Mesendoderm (in vitro differentiated cells): Measurements from ENCODE around the gene FAM162B. TPM values are rescaled to one million over a fixed set of nuclear protein-coding genes. Genes with fewer than 3 reads are reported as not detected.

Source experiments
- DNase-seq: peaks from one replicate; pipeline ENCODE4 v3.0.0; 2013
- H2AK5ac ChIP-seq: 2 replicates; pipeline ENCODE4 v1.6.1; 2013; ENCODE audit warnings: low read length, inconsistent platforms
- H2BK120ac ChIP-seq: 2 replicates; pipeline ENCODE4 v1.6.1; 2013; ENCODE audit warnings: low read depth, mild to moderate bottlenecking, low read length, moderate library complexity, mixed read lengths
- H2BK15ac ChIP-seq: replicated peaks from 2 replicates; pipeline ENCODE4 v1.6.1; 2013; ENCODE audit warnings: low read depth, mild to moderate bottlenecking, moderate library complexity
- H2BK5ac ChIP-seq: 2 replicates; pipeline ENCODE4 v1.6.1; 2013; ENCODE audit warnings: low read length, inconsistent platforms
- H3K18ac ChIP-seq: 2 replicates; pipeline ENCODE4 v1.6.1; 2013; ENCODE audit warnings: mild to moderate bottlenecking, low read length, mixed read lengths
- H3K23ac ChIP-seq: one replicate; pipeline ENCODE4 v1.6.1; 2013; ENCODE audit warnings: low read length
- H3K27ac ChIP-seq: 2 replicates; pipeline ENCODE4 v1.5.1; 2013; ENCODE audit warnings: low read depth, mild to moderate bottlenecking, inconsistent platforms, low read length, moderate library complexity
- H3K27me3 ChIP-seq: 2 replicates; pipeline ENCODE4 v1.6.1; 2013; ENCODE audit warnings: low read length, control low read depth, mild to moderate bottlenecking, inconsistent platforms; ENCODE audit not compliant: insufficient read depth, poor library complexity
- H3K36me3 ChIP-seq: 2 replicates; pipeline ENCODE4 v1.6.1; 2013; ENCODE audit warnings: low read length, inconsistent platforms; ENCODE audit not compliant: control insufficient read depth, insufficient read depth
- H3K4ac ChIP-seq: one replicate; pipeline ENCODE4 v1.6.1; 2013; ENCODE audit warnings: low read depth, mild to moderate bottlenecking, low read length, moderate library complexity
- H3K4me1 ChIP-seq: 2 replicates; pipeline ENCODE4 v1.6.1; 2013; ENCODE audit warnings: low read depth, low read length, inconsistent platforms; ENCODE audit not compliant: control insufficient read depth
- H3K4me2 ChIP-seq: 2 replicates; pipeline ENCODE4 v1.6.1; 2013; ENCODE audit warnings: low read length
- H3K4me3 ChIP-seq: 2 replicates; pipeline ENCODE4 v1.5.1; 2013; ENCODE audit warnings: mild to moderate bottlenecking, low read length
- H3K56ac ChIP-seq: one replicate; pipeline ENCODE4 v1.6.1; 2013; ENCODE audit warnings: low read length
- H3K79me1 ChIP-seq: 2 replicates; pipeline ENCODE4 v1.6.1; 2013; ENCODE audit warnings: low read length, inconsistent platforms
- H3K79me2 ChIP-seq: 2 replicates; pipeline ENCODE4 v1.6.1; 2013; ENCODE audit warnings: mild to moderate bottlenecking, low read length; ENCODE audit not compliant: control insufficient read depth, insufficient read depth
- H3K9ac ChIP-seq: 2 replicates; pipeline ENCODE4 v1.6.1; 2013; ENCODE audit warnings: low read length, inconsistent platforms
- H4K5ac ChIP-seq: one replicate; pipeline ENCODE4 v1.6.1; 2013; ENCODE audit warnings: low read length
- H4K8ac ChIP-seq: one replicate; pipeline ENCODE4 v1.6.1; 2013; ENCODE audit warnings: low read depth, mild to moderate bottlenecking, control low read depth, low read length, moderate library complexity
- WGBS: extraction: QIAGEN DNeasy Blood & Tissue Kit; methylation state at CpG from one replicate; pipeline ENCODE4 v1.1.7; 2013; ENCODE audit warnings: low lambda C conversion rate, missing lambda C conversion rate; ENCODE audit not compliant: insufficient coverage; ENCODE audit errors: extremely low coverage; 5-methylcytosine and 5-hydroxymethylcytosine counted together
- polyA plus RNA-seq, 2 experiments: library from polyadenylated mRNA; stranded (reverse); fragments of 200-250 nt; gene quantifications; one replicate each; pipeline ENCODE4 v1.2.3, GENCODE V29; 2013

The FAM162B gene
- polyA plus RNA-seq (2013, experiment 1 of 2) = 0.29 TPM
- polyA plus RNA-seq (2013, experiment 2 of 2) = 0.46 TPM

DNA sequence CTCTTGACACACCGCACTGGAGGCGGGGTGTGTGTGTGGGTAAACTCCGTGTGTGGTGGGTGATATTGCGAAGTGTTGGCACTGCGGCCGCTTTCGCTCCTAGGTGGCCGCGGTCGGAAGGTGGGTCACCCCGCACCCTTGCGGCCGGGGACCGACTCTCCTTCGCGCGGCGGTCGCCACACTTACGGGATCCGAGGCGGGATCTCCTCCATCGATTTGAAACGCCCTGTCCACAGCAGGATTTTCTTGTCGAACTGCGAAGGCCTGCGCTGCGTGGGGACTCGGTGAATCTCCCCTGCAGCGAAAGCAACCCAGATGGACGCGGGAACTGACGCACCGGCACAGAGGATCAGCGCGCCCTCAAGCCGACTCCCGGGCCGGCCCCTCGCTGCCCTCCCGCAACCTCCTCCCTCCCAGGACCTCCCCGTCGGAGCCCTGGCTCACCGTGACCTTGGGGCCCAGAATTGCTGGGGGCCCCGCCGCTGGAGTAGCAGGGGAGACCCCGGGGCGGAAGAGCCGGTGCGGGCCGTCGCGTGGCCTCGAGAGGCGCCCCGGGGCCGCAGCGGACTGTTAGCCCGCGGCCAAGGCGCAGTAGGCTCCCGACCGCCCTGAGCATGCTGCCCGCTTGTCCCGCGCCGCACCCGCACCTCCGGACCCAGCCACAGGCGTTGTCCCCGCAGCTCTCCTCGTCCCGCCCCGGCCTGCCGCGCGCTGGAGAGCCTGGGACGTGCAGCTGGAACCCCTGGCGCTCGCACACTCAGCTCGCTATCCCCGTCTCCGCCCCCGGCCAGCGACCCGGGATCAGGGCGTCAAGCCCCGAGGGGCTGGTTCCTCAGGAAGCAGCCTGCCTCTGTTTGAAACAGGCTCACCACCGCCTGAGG is at the start of gene FAM162B:
Gene FAM162B, minus strand, starts transcription at position 759 of the 881 bp plus-strand sequence. Its CDS starts 143 bp downstream, at position 616.
- DNase-seq = peak; percentile 68
- no peaks in the 10 kb centered on the region for H3K79me1 ChIP-seq
- H4K8ac ChIP-seq = no peak within 1 kb of the TSS
- H3K23ac ChIP-seq = peak within 1 kb of the TSS; percentile 30
- H3K56ac ChIP-seq = peak within 1 kb of the TSS; percentile 82
- H3K9ac ChIP-seq = peak within 1 kb of the TSS; percentile 56
- WGBS = no CpG with 5 or more reads among the region's 89 CpGs
- no peak within 1 kb of the TSS for H2BK15ac ChIP-seq
- no peaks in the 10 kb centered on the region for H3K4me1 ChIP-seq
- H3K27me3 ChIP-seq = peaks cover 2% of the 10 kb centered on the region
- H2AK5ac ChIP-seq = no peak within 1 kb of the TSS
- no peak within 1 kb of the TSS for H3K18ac ChIP-seq
- H2BK120ac ChIP-seq = no peak within 1 kb of the TSS
- no peak within 1 kb of the TSS for H3K4ac ChIP-seq
- H3K4me3 ChIP-seq = peak within 1 kb of the TSS; percentile 45
- H3K4me2 ChIP-seq = peak within 1 kb of the TSS; percentile 93
- no peaks in the 10 kb centered on the region for H3K36me3 ChIP-seq
- no peak within 1 kb of the TSS for H2BK5ac ChIP-seq
- no peak within 1 kb of the TSS for H4K5ac ChIP-seq
- no peak within 1 kb of the TSS for H3K27ac ChIP-seq
- no peaks in the 10 kb centered on the region for H3K79me2 ChIP-seq

DNA sequence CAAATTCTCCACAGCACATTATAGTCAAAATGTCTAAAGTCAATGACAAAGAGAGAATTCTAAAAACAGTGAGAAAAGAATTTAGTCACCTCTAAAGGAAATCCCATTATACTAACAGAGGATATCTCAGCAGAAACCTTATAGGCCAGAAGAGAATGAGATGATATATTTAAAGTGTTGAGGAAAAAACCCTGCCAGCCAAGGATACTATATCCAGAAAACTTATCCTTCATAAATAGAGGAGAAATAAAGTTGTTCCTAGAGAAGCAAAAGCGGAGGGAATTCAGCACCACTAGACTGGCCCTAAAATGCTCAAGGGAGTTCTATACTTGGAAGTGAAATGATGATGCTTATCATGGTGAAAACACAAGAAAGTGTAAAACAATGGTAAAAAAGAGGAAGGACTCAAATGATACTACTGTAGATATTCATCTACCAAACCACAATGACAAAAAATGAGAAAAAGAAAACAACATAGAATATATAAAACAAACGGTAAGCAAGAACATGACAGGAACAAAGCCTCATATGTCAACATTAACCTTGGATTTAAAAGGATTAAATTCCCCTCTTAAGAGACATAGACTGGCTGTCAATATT is 46.6 kb upstream of the FAM162B start:
- no peak overlapping the region for H3K27ac ChIP-seq
- H3K4me3 ChIP-seq = no peak overlapping the region
- H3K79me1 ChIP-seq = no peaks in the 10 kb centered on the region
- H3K23ac ChIP-seq = no peak overlapping the region
- H2BK120ac ChIP-seq = no peak overlapping the region
- no peak overlapping the region for H3K4me2 ChIP-seq
- H3K4me1 ChIP-seq = no peaks in the 10 kb centered on the region
- no peak overlapping the region for H2BK15ac ChIP-seq
- H3K18ac ChIP-seq = no peak overlapping the region
- H4K5ac ChIP-seq = no peak overlapping the region
- no peak overlapping the region for H3K9ac ChIP-seq
- no peaks in the 10 kb centered on the region for H3K79me2 ChIP-seq
- H3K27me3 ChIP-seq = no peaks in the 10 kb centered on the region
- no peak overlapping the region for H3K56ac ChIP-seq
- DNase-seq = no peak
- no peak overlapping the region for H4K8ac ChIP-seq
- H2BK5ac ChIP-seq = no peak overlapping the region
- H3K4ac ChIP-seq = no peak overlapping the region
- H2AK5ac ChIP-seq = no peak overlapping the region
- no CpG with 5 or more reads among the region's 2 CpGs for WGBS
- no peaks in the 10 kb centered on the region for H3K36me3 ChIP-seq

- no peaks in the 10 kb centered on the region for H3K27me3 ChIP-seq
- no peak overlapping the region for H2BK120ac ChIP-seq
- H3K9ac ChIP-seq = no peak overlapping the region
- no peak overlapping the region for H4K5ac ChIP-seq
- no peak overlapping the region for H4K8ac ChIP-seq
- no peak overlapping the region for H2BK15ac ChIP-seq
- H3K79me2 ChIP-seq = no peaks in the 10 kb centered on the region
- H3K56ac ChIP-seq = no peak overlapping the region
- DNase-seq = no peak
- H3K36me3 ChIP-seq = no peaks in the 10 kb centered on the region
- no peak overlapping the region for H3K18ac ChIP-seq
- H3K79me1 ChIP-seq = no peaks in the 10 kb centered on the region
- H3K27ac ChIP-seq = no peak overlapping the region
- no peak overlapping the region for H3K4me3 ChIP-seq
- H3K23ac ChIP-seq = no peak overlapping the region
- no peak overlapping the region for H3K4ac ChIP-seq
- H3K4me2 ChIP-seq = no peak overlapping the region
- no peaks in the 10 kb centered on the region for H3K4me1 ChIP-seq
- no peak overlapping the region for H2BK5ac ChIP-seq
- H2AK5ac ChIP-seq = no peak overlapping the region
Observed at GRCh38 chr6:116801971-116802370, 36.5 kb upstream of the FAM162B start.

GRCh38 chr6:116799945-116800344 is 34.4 kb upstream of the FAM162B start:
- Histone ChIP-seq H3K4me3 (no peak overlapping the region), H3K4me2 (no peak overlapping the region), H3K79me2 (no peaks in the 10 kb centered on the region), H2AK5ac (no peak overlapping the region), H4K8ac (no peak overlapping the region), H3K56ac (no peak overlapping the region), H3K27ac (no peak overlapping the region), H3K4me1 (no peaks in the 10 kb centered on the region), H2BK120ac (no peak overlapping the region), H2BK5ac (no peak overlapping the region), H3K9ac (no peak overlapping the region), H3K23ac (no peak overlapping the region), H3K36me3 (no peaks in the 10 kb centered on the region), H3K27me3 (no peaks in the 10 kb centered on the region), H3K18ac (no peak overlapping the region), H2BK15ac (no peak overlapping the region), H4K5ac (no peak overlapping the region), H3K79me1 (no peaks in the 10 kb centered on the region), H3K4ac (no peak overlapping the region)
- no peak for DNase-seq

DNA sequence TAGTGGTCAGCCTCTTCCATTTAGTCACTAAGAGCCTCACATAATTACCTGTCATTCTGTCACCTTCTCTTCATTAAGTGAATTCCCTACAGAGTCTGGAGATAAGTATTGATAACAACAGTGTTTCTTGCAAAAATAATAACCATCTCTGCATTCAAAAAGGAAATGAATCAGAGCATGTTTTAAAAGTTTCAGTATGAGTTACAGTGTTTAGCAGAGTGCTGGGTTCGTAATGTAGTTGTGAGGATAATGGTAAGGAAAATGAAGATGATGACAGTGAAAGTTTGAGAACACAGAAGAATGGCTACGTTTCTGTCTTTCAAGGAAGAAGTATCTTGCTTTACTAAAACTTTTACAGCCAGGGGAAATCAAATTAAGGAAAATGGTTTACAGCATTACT is 32.1 kb upstream of the FAM162B start:
- no peak overlapping the region for H2BK15ac ChIP-seq
- no peak overlapping the region for H3K23ac ChIP-seq
- no peaks in the 10 kb centered on the region for H3K27me3 ChIP-seq
- no peak for DNase-seq
- no peak overlapping the region for H3K4me3 ChIP-seq
- no peak overlapping the region for H3K56ac ChIP-seq
- H3K4me2 ChIP-seq = no peak overlapping the region
- H3K9ac ChIP-seq = no peak overlapping the region
- no peak overlapping the region for H3K4ac ChIP-seq
- H4K8ac ChIP-seq = no peak overlapping the region
- H3K27ac ChIP-seq = no peak overlapping the region
- no peak overlapping the region for H3K18ac ChIP-seq
- H3K36me3 ChIP-seq = no peaks in the 10 kb centered on the region
- no peaks in the 10 kb centered on the region for H3K79me1 ChIP-seq
- no peaks in the 10 kb centered on the region for H3K79me2 ChIP-seq
- no peak overlapping the region for H2BK5ac ChIP-seq
- no peaks in the 10 kb centered on the region for H3K4me1 ChIP-seq
- H2AK5ac ChIP-seq = no peak overlapping the region
- no peak overlapping the region for H2BK120ac ChIP-seq
- H4K5ac ChIP-seq = no peak overlapping the region
- WGBS = 100% methylated on average over 1 of the region's 2 CpGs
